Measurements from ENCODE around the gene CRTC1.
"Not testable (repeated sequence)": the region's sequence is repeated elsewhere in the genome, so short reads cannot be mapped to it uniquely, and the experiment has no call there.

The CRTC1 gene

GRCh38 chr19:18669883-18670282, 13.6 kb upstream of the CRTC1 start:
- no peak for DNase-seq (ENCODE audit: low read depth)

- DNase-seq (ENCODE audit: low read depth), result no peak
These were observed 13.2 kb upstream of the CRTC1 start for GRCh38 chr19:18670312-18670711.

- no peak for DNase-seq (ENCODE audit: low read depth)
These were observed 12.0 kb upstream of the CRTC1 start for GRCh38 chr19:18671303-18672043.

- no peak for DNase-seq (ENCODE audit: low read depth)
These were observed 11.4 kb upstream of the CRTC1 start for GRCh38 chr19:18672044-18672451.

GRCh38 chr19:18672606-18673337, 10.7 kb upstream of the CRTC1 start:
- no peak for DNase-seq (ENCODE audit: low read depth)

- no peak for DNase-seq (ENCODE audit: low read depth)
These were observed 8.9 kb upstream of the CRTC1 start for GRCh38 chr19:18674616-18675015.

GRCh38 chr19:18675779-18676178, 7.7 kb upstream of the CRTC1 start:
- no peak for DNase-seq (ENCODE audit: low read depth)

GRCh38 chr19:18676692-18677091, 6.8 kb upstream of the CRTC1 start:
- DNase-seq (ENCODE audit: low read depth), result no peak

- no peak for DNase-seq (ENCODE audit: low read depth)
These were observed 6.3 kb upstream of the CRTC1 start for GRCh38 chr19:18677156-18677555.

GRCh38 chr19:18680148-18680547, 3.3 kb upstream of the CRTC1 start:
- not testable (repeated sequence) for DNase-seq (ENCODE audit: low read depth)

- no peak for DNase-seq (ENCODE audit: low read depth)
These were observed 722 bp upstream of the CRTC1 start for GRCh38 chr19:18682807-18683108.

- DNase-seq (ENCODE audit: low read depth), result no peak
These were observed 620 bp downstream of the CRTC1 start for GRCh38 chr19:18683958-18684641.

- DNase-seq (ENCODE audit: low read depth), result no peak
These were observed 1.1 kb downstream of the CRTC1 start for GRCh38 chr19:18684642-18684993.

- no peak for DNase-seq (ENCODE audit: low read depth)
These were observed 2.2 kb downstream of the CRTC1 start for GRCh38 chr19:18685597-18686190.

GRCh38 chr19:18687740-18688465, 4.4 kb downstream of the CRTC1 start:
- DNase-seq (ENCODE audit: low read depth), result no peak

GRCh38 chr19:18696023-18696422, 12.5 kb downstream of the CRTC1 start:
- no peak for DNase-seq (ENCODE audit: low read depth)

GRCh38 chr19:18697680-18698079, 14.2 kb downstream of the CRTC1 start:
- no peak for DNase-seq (ENCODE audit: low read depth)

- DNase-seq (ENCODE audit: low read depth), result no peak
These were observed 15.1 kb downstream of the CRTC1 start for GRCh38 chr19:18698321-18699167.

- no peak for DNase-seq (ENCODE audit: low read depth)
These were observed 16.0 kb downstream of the CRTC1 start for GRCh38 chr19:18699403-18700054.

GRCh38 chr19:18700501-18701249, 17.2 kb downstream of the CRTC1 start:
- peak; percentile 49 for DNase-seq (ENCODE audit: low read depth)

All from stimulated activated CD4-positive, alpha-beta T cell treated with anti-CD3 and anti-CD28 coated beads, Interleukin-2, amount 100 ng/mL, for 4 hours (primary cell).